Activated naive CD4-positive, alpha-beta T cell (primary cell): ENCODE results near the gene SSRP1.
A peak's percentile ranks its signal among the peaks of the same experiment; 100 is the strongest.

ENCODE experiments used
- DNase-seq, 4 experiments: peaks; one replicate each; lab custom pipeline; 2025; lab: John Stamatoyannopoulos, UW

Gene SSRP1

DNA sequence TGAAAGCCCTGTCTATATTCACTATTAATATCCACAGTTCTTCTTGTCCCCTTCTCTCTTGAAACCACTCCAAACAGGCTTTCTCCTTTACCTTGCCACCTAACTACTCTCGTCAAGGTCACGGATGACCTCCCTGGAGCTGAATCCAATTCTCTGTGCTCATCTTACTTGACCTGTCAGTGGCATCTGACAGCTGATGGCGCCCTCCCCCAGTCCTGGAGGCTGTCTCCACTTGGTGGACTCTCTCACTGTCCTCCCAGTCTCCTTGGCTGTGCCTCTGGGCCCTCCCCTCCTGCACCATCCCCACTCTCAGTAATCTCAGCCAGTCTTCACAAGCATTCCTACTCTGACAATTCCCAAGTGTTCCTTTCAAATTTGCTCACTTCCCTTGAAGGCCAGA is 19.7 kb downstream of the SSRP1 start:
- DNase-seq: no peak

GRCh38 chr11:57315491-57315890 is 20.2 kb downstream of the SSRP1 start:
- DNase-seq: no peak

GRCh38 chr11:57314221-57314973 is 21.3 kb downstream of the SSRP1 start:
- no peak for DNase-seq

DNA sequence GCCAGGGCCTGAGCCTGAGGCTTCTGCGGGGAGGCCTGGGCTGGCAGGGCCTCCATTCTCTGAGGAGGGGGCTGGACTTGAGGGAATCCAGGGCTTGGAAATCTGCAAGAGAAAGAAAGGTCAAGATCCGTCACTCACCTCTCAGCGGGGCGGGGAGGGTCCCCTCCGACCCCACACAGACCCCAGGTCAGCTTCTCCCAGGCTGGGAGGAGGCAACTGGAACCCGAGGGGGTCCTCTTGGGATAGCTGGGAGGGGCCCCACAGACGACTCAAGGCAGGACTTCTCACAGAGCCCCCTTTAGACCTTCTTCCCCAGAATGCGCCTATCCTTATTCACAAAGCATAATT is 21.9 kb downstream of the SSRP1 start:
- no peak for DNase-seq

DNA sequence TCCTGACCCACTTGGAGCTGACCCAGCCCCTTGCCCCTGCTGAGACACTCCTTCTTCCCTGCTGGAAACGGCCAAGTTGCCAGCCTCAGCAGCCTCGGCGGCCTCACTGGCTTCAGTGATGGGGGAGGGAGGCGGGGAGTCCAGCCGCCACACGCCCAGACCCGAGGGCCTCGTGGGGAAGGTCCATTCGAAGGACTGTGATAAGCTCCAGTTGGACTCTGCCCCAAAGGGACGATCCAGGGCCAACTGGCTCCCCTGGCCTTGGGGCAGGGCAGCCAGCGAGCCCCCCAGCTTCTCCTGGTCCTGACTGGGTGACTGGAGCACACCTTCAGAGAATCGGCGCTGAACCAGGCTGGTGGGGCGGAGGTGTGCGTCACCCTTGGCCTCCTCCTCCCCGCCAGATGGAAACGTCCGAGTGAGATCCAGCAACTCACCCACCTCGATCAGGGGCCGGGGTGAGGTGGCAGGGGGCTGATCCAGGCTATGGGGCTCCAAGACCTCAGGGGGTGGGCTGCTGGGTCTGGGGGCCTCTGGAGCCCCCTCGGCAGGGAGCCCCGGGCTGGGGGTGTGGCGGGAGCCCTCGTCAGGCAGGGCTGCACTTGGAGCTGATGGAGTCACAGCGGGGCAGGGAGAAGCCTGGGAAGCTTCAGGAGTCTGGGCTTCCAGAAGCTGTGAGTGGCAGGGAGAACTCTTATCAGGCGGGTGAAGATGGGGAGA is 22.5 kb downstream of the SSRP1 start:
- no peak for DNase-seq

GRCh38 chr11:57312511-57313021 is 23.1 kb downstream of the SSRP1 start:
- no peak for DNase-seq

GRCh38 chr11:57311109-57311936 is 24.4 kb downstream of the SSRP1 start:
- peak in 1 of 4 experiments; percentile 17 for DNase-seq

GRCh38 chr11:57310630-57311086 is 25.0 kb downstream of the SSRP1 start:
- no peak for DNase-seq

DNA sequence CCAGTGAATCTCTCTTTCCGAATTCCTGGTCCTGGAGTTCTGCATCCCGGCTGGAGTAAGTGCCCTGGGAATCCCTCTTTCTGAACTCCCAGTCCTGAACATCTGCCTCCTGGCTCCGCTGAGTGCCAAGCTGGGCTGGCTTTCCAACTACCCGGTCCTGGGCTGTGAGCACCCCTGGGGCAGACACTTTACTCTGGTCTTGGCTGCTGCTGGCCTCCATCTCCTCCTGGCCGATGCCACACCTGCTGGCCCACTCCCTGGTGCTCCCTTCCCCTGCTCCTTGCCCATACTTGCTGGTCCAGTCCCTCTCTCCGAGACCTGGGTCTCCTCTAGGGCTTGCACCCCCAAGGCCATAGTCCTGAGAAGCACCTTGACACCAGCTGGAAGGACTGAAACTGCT is 25.6 kb downstream of the SSRP1 start:
- no peak for DNase-seq

- no peak for DNase-seq
Measured at GRCh38 chr11:57309106-57310059, 26.3 kb downstream of the SSRP1 start.

GRCh38 chr11:57308426-57309060 is 27.1 kb downstream of the SSRP1 start:
- no peak for DNase-seq

DNA sequence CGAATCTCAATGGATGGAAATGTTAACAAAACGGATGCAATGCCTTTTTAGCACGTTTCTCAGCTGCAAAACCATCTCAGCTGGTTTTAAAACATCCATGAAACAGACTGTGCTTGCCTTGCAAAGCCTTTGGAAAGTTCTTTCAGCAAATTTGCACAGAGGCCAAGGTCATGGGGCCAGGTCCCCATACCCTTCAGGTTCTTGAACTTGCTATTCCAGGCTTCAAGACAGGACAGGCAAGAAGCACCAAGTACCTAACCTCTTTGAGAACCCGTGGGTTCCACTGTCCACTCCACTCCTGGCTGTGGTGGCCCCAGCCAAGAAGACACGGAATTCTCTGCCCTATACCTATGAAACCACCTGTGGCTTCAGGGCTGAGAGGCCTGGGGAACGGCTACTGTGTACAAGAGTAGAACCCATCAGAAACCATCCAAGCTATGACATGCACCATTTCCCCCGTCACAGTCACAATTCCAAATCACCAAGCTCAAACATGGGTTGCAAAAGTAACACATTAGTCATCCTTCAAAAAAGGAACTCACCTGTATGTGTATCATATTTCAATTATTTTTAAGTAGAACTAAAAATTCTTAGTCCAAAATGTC is 27.9 kb downstream of the SSRP1 start:
- DNase-seq: no peak

DNA sequence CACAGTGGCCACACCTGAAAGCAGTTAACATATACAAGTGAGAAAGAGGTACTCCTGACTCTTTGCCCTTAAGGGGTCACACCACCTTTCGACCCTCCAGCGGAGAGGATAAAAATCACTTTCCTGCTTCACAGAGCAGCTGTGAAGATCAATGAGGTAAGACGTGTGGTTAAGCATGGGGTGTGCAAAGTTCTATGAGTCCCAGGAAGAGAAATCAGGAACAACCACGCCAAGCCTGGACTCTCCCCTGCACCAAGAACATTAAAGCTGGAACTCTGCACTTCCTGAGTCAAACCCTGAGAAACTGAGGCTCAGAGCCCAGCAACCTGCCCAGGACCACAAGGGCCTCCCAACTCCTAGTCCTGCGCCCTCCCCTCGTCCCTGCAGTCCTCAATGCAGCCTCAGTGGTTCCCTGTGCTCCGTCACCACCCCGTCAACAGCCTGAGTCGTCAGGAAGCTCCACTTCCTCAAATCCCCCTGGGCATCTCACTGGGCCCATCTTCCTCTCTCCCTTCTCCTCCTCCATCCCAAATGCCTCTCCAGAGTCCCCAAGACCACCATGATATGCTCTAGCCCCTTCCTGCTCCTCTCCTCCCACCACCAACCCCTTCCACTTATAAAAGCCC is 28.6 kb downstream of the SSRP1 start:
- DNase-seq: no peak

GRCh38 chr11:57306161-57306876 is 29.4 kb downstream of the SSRP1 start:
- no peak for DNase-seq

DNA sequence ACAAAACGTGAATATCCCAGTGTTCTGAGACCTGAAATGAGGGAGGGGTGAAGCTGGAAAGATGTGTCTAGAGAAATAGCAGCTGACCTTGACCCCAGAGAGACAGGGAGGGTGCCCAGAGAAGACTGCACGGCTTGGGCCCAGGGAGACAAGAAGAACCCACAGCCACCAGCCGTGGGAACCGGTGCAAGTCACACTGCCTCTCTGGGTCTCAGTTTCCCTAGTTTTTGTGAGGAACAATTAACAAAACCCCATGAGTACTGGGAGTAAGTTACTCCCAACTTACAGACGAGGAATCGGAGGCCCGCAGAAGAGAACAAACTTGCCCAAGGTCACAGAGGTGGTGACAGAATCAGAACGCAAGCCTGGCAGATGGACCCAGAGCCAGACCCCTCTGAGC is 30.2 kb downstream of the SSRP1 start:
- no peak for DNase-seq

DNA sequence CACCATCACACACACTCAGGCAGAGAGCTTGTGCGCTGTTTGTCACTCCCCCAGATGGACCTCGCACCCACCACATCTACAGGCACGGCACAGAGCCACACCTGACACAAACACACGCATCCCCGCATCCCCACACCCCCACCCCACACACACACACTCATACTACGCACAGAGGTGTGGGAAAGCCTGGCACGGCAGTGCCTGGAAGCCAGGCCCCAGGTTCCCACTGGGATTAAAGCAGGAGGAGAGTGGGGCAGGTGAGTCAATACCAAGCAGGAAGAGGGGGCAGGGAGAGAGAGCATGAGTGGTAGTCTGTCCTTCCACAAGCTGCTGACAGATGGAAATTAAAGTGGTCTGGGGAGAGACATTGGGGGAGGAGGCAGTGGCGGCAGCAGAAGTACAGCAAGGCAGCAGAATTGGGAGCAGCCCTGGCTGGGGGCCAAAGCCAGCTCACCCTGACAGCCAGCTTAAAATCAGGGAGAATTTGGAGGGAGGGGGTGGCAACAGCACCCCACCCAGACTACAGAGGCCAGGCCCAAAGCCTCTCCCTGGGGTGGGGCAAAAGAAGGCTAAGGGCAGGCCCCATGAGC is 31.6 kb downstream of the SSRP1 start:
- DNase-seq: no peak

DNA sequence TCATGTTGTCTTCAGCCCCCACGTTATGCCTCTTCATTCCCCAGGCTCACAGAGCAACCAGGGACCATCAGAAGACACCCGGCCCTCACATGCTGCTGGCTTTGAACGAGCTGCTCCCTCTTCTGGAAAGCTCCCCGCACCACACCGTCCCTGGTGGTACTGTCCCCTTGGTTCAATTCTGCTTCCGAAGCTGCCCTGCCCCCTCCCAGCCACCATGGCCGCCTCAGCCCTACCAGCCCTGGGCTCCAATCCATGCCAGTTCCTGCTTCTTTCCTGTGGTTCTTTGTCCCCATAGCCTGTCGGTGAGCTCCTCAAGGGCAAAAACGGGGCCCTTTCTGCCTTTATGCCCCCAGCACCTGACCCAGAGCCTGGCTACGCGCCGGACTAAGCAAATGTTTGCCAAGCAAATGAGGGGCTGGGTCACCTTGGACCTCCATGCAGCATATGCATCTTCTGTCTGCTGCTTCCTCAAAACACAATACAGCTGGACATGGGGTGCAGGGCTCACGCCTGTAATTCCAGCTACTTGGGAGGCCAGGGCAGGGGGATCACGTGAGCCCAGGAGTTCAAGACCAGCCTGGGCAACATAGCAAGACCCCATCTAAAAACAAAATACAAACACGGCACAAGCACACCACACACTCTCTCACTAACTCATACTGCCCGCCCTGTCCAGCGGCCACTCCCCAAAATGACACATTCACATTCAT is 32.3 kb downstream of the SSRP1 start:
- no peak for DNase-seq

- DNase-seq: no peak
Measured at GRCh38 chr11:57302489-57302888, 33.2 kb downstream of the SSRP1 start.
